HEK293T (cell line): ENCODE data around the gene MRPS26.

ENCODE experiments used
- CTBP1 ChIP-seq: fragments of 450-650 bp; IDR thresholded peaks from 2 replicates; pipeline ENCODE4 v1.6.1; 2016; ENCODE audit warnings: borderline replicate concordance
- ELF4 ChIP-seq: fragments of 450-650 bp; IDR thresholded peaks from 2 replicates; pipeline ENCODE4 v1.6.1; 2017; ENCODE audit warnings: antibody characterized with exemption
- FOXM1 ChIP-seq: fragments of 450-650 bp; IDR thresholded peaks from 2 replicates; pipeline ENCODE4 v1.6.1; 2017; ENCODE audit warnings: mild to moderate bottlenecking, borderline replicate concordance
- LEF1 ChIP-seq: fragments of 450-650 bp; IDR thresholded peaks from 2 replicates; pipeline ENCODE4 v1.6.1; 2017; ENCODE audit warnings: mild to moderate bottlenecking, borderline replicate concordance
- SP1 ChIP-seq: fragments of 450-650 bp; IDR thresholded peaks from 2 replicates; pipeline ENCODE4 v1.6.1; 2017
- TARDBP ChIP-seq: fragments of 450-650 bp; IDR thresholded peaks from 2 replicates; pipeline ENCODE4 v1.6.1; 2016

DNA sequence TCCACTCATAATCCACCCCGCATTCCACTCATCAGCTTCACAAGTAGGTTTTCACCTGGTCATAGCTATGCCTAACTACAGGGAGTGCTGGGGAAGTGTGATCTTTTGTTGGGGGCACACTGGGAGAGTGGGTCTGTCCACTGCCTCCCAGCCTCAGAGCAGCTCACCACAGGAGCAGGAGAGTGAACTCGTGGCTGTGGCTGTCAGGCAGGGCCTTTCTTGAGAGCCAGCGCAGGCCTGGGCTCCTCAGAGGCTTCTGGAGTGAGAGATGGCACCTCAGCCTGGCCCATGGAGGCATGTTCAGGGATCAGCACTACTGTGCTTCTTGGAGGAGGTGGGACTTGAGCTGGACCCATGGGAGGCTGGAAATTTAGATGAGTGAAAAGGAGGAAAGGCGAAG, 6.4 kb upstream of the MRPS26 start:
- TF ChIP-seq CTBP1 (no peak), LEF1 (no peak), TARDBP (no peak), ELF4 (no peak), FOXM1 (no peak), SP1 (no peak)
